Dermis microvascular lymphatic vessel endothelial cell (primary cell): ENCODE results near the gene RTN1. TPM values are rescaled to one million over a fixed set of nuclear protein-coding genes. Genes with fewer than 3 reads are reported as not detected.
A peak's percentile ranks its signal among the peaks of the same experiment; 100 is the strongest.
"Not testable (repeated sequence)": the region's sequence is repeated elsewhere in the genome, so short reads cannot be mapped to it uniquely, and the experiment has no call there.

Experiments
- DNase-seq, 2 donors: peaks; one replicate each; pipeline versions ENCODE4 v3.0.0 to v3.0.0-alpha.2; 2010; ENCODE audit warnings: low read depth in 2 of 2
- total RNA-seq: library from RNA; depleted of rRNA; stranded (reverse); fragments of >200 nt; gene quantifications from 2 replicates; pipeline ENCODE4 v1.2.1, GENCODE V29; 2014

RTN1 gene
- total RNA-seq, 1 donor from 2014 or later = under 0.01 TPM

GRCh38 chr14:59705866-59706265 lies 164.7 kb downstream of the RTN1 start:
- no peak for DNase-seq

DNA sequence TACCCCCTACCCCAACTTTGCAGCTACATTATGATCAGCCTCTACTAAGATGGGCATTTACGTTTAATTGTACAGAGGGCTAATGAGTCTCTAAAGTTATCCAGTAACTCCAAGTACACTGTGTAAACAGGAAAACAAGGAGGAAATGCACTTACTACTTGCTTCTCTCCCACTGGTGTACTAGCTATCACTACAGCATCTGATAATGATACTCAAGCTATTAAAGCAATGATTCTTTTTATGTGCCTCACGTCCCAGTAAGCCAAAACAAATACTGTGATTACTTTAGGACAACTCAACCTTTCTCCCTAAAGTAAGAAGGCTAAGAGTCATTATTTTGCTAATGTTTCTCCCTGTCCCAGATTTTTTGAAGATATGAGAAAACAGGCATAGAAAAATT lies 165.3 kb downstream of the RTN1 start:
- no peak for DNase-seq

GRCh38 chr14:59704054-59704645 lies 166.4 kb downstream of the RTN1 start:
- no peak for DNase-seq

DNA sequence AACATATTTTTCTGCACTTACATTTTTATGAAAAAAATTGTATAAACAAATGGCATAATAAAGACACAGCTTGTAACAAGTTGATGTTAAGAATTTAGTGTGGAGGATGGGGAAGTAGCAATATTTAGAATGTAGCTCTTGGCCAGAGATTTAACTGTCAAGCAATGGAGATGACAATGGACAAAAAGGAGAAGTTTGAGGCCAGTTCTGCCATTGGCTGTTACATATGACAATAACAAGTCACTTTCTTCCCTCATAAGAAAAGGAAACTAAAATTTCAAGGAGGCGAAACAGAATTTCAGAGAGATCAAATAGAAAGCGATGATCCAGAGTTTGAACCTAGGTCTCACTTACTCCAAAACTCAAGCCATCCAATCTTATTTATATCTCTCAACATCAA lies 171.1 kb downstream of the RTN1 start:
- DNase-seq = no peak

GRCh38 chr14:59698793-59699192 lies 171.8 kb downstream of the RTN1 start:
- DNase-seq = peak; percentile 19 to 65

- DNase-seq = no peak
Observed at GRCh38 chr14:59695198-59695597, 175.4 kb downstream of the RTN1 start.

GRCh38 chr14:59691266-59691665 lies 179.3 kb downstream of the RTN1 start:
- DNase-seq = no peak

- no peak for DNase-seq
Observed at GRCh38 chr14:59690426-59690825, 180.2 kb downstream of the RTN1 start.

DNA sequence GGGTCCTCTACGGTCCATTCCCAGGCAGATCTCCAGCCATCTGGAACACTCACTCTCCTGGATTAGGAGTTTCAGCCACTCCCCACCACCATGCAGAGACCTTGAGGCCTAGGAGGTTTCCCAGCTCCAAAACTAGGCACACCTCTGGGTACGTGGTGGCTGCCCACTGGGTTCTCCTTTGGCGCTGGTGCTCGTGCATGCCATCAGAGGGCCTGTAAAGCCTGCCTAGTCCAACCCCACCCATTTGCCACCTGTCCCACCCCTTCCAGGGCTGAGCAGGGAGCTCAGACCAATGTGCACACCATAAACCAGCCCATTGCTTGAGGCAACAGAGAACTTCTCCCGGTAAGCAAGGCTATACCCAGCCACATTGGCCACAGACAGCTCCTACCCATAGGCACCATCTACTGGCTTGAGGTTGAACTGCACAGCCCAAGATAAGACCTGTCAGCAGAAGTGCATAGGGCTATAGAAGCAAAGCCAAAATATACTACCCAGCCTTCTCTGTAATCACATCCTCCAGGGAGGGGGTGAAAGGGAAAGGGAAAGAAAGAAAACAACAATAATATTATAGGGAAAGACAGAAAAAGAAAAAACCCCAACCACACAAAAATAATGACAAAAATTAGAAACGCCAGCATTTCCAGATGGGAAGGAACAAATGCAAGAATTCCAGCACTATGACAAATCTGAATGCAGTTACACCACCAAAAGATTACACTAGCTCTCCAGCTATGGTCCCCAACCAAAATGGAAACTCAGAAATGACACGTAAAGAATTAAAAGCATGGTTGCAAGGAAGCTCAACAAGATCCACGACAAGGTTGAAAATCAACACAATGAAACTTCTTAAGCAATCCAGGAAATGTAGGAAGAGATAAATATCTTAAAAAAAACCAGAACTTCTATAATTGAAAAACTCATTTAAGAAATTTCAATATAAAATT lies 182.1 kb downstream of the RTN1 start:
- DNase-seq = peak; percentile 11 to 56

GRCh38 chr14:59687663-59688062 lies 182.9 kb downstream of the RTN1 start:
- no peak for DNase-seq

GRCh38 chr14:59679872-59680271 lies 190.7 kb downstream of the RTN1 start:
- DNase-seq = no peak

- DNase-seq = no peak
Observed at GRCh38 chr14:59678352-59678751, 192.2 kb downstream of the RTN1 start.

DNA sequence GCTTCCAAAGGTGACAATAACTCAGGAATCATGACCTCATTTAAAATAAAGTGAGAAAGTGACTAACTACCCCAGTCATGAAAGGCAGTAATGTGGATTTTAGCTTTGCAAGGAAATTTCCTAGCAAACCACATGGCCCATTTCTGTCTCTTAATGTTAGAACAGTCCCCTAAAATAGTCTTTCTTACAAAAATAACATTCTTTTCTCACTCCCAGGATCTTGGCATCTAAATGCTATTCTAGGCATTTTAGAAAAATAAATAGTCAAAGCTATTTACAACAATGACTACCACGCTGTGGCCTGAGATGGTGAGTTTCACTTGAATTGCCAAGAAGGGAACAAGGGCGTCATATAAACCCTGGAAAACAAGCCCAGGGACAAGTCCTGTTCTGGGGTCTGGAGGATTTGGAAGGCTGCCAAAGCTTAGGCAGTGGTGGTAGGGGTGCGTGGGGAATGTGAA lies 192.8 kb downstream of the RTN1 start:
- no peak for DNase-seq

DNA sequence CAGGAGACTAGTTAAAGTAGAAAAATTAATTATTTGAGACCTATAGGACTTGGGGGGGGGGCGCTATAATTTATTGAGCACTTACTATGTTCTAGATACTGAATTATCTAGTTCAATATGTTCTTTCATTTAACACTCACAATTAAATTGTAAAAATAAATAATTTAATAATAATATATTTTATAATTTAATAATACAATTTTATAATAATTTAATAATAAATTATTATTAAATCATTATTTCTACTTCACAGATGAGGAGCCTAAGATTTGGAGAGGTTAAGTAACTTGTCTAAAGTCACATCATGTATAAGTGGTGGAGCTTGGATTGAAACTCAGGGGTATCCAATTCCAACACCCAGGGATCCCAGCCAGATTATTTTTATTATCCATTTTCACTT lies 195.2 kb downstream of the RTN1 start:
- DNase-seq = no peak

GRCh38 chr14:59664741-59665140 lies 205.8 kb downstream of the RTN1 start:
- DNase-seq = no peak

DNA sequence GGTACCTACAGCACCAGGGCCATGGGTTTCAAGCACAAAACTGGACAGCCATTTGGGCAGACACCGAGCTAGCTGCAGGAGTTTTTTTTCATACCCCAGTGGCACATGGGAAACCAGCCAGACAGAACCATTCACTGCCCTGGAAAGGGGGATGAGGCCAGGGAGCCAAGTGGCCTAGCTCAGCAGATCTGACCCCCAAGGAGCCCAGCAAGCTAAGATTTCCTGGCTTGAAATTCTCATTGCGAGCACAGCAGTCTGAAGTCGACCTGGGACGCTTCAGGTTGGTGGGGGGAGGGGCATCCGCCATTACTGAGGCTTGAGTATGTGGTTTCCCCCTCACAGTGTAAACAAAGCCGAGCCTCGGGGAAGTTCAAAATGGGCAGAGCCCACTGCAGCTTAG lies 212.8 kb downstream of the RTN1 start:
- no peak for DNase-seq

DNA sequence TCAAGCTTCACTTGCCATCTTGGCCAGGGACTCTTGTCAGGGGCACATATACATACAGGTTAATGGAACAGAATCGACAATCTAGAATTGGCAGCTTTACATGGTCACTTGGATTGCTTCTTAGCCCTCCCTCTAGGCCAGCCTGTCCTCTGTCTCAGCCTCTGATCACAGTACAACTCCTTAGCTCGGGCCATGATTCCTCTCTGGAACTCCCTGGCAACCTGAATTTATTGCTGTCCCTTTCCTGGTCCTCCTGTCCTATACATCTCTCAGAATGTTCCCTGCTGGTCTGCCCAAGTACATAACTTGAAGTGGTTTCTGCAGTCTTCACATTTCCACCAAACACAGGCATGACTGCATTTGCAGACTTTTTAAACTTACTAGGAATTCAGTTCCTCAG lies 214.1 kb downstream of the RTN1 start:
- DNase-seq = no peak

DNA sequence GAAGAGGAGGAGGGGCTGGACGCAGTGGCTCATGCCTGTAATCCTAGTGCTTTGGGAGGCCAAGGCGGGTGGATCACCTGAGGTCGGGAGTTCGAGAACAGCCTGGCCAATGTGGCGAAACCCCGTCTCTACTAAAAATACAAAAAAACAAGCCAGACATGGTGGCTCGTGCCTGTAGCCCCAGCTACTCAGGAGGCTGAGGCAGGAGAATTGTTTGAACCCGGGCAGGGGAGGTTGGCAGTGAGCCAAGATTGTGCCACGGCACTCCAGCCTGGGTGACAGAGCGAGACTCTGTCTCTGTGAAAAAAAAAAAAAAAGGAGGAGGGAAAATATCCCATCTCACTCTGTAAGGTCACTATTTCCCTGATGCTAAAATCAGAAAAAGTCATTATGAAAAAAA lies 216.4 kb downstream of the RTN1 start:
- not testable (repeated sequence) for DNase-seq

DNA sequence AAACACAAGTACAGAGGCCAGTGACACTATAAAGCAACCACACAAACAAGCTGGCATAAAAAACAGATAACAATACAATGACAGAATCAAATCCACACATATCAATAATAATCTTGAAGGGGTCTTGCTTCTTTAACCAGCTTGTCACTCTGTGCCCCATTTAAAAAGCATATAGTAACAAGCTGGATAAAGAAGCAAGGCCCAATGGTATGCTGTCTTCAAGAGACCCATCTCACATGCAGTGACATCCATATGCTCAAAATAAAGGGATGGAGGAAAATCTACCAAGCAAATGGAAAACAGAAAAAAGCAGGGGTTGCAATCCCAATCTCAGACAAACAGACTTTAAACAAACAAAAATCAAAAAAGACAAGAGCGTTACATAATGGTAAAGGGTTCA lies 223.7 kb downstream of the RTN1 start:
- not testable (repeated sequence) for DNase-seq

DNA sequence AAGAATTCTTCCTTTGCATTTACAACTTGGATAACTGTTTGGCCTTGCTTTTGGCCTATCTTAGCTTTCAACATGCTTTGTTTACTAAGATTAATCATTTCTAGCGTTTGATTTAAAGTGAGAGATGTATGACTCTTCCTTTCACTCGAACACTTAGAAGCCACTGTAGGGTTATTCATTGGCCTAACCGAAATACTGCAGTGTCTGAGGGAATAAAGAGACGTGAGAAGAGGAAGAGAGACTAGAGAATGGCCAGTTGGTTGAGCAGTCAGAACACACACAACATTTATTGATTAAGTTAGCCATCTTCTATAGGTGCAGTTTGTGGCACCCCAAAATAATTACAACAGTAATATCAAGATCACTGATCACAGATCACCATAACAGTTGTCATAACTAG lies 231.7 kb downstream of the RTN1 start:
- DNase-seq = no peak

- DNase-seq = no peak
Observed at GRCh38 chr14:59634617-59635016, 236.0 kb downstream of the RTN1 start.

DNA sequence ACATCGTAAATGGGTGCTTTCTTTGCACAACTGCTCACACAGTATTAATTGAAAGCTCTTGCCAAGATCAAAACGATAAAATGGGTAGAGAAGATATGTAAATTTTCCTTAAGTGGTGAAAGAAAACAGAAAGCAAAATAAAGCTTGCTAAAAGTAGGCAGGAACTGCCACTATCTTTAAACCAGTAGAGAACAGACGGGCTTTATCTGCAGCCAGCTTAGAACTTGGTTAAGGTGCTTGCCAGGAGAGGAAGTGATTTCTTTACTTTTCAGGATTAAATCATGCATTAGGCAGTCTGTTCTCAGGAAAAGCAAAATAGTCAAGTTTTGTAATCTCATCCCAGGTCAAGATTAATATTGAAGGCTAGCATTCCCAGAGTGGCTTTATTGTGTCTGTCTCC lies 237.1 kb downstream of the RTN1 start:
- DNase-seq = no peak

DNA sequence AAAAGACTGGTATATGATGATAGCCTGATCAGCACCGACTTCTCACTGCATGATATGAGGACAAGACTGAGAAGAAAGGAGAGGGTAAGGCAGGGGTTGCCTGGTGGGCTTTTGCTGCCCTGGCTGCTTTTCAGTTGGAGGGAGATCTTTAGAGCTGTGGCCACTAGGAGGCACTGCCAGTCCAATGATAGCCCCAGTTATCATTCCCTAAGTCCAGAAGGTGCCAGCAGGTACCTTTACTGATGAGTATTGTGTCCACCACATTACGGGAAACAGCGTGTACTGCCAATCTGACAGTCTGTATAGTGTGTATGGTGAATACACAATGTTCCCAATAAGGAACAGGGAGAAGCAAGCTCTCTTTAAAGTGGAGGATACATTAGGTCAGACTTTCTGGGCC lies 238.2 kb downstream of the RTN1 start:
- peak; percentile 30 to 48 for DNase-seq
